HCT116 (cell line): Measurements from ENCODE around the gene PAPPA2.

ENCODE experiments used
- CTCF ChIP-seq, 3 experiments: fragments of 200-600 bp in 1 of 3; sonication (generic) in 1 of 3; IDR thresholded peaks in 2 of 3; conservative IDR thresholded peaks in 1 of 3; 2 replicates each; pipeline ENCODE4 v1.5.1; 2012 to 2017; ENCODE audit warnings: low read depth in 2 of 3, low read length in 2 of 3, antibody characterized with exemption in 1 of 3, borderline replicate concordance in 1 of 3, control low read depth in 1 of 3, mild to moderate bottlenecking in 1 of 3, mixed read lengths in 1 of 3, mixed run types in 1 of 3, moderate library complexity in 1 of 3; ENCODE audit not compliant: insufficient read depth in 1 of 3
- EZH2phosphoT487 ChIP-seq: fragments of 200-600 bp; IDR thresholded peaks from 2 replicates; pipeline ENCODE4 v1.6.1; 2018; ENCODE audit warnings: antibody characterized with exemption, borderline replicate concordance
- POLR2A ChIP-seq: IDR thresholded peaks from 2 replicates; pipeline ENCODE4 v1.7.0; 2011; ENCODE audit warnings: borderline replicate concordance; ENCODE audit not compliant: insufficient read depth, insufficient read length; ENCODE audit errors: extremely low read depth
- POLR2AphosphoS5 ChIP-seq: IDR thresholded peaks from 2 replicates; pipeline ENCODE4 v1.6.1; 2011; ENCODE audit warnings: mild to moderate bottlenecking, low read depth, low read length, moderate library complexity
- REST ChIP-seq: IDR thresholded peaks from 2 replicates; pipeline ENCODE4 v1.6.1; 2012; ENCODE audit warnings: low read depth
- TCF7L2 ChIP-seq: IDR thresholded peaks from 2 replicates; pipeline ENCODE4 v1.7.0; 2011; ENCODE audit warnings: borderline replicate concordance, inconsistent platforms; ENCODE audit not compliant: insufficient read depth, insufficient read length; ENCODE audit errors: extremely low read depth
- ZFX ChIP-seq: fragments of 450-650 bp; IDR thresholded peaks from 2 replicates; pipeline ENCODE4 v1.6.1; 2017

- TF ChIP-seq CTCF (IDR thresholded peaks at IDR 0.05 in 2 of 3, conservative IDR thresholded peaks at IDR 0.05 in 1 of 3; ENCODE audit: borderline replicate concordance in 1 of 3, insufficient read depth in 1 of 3, low read depth in 2 of 3, low read length in 2 of 3) (no peak), POLR2A (no peak), POLR2AphosphoS5 (no peak), REST (no peak), EZH2phosphoT487 (no peak), TCF7L2 (no peak), ZFX (no peak)
Observed at GRCh38 chr1:176499671-176500070, 36.7 kb downstream of the PAPPA2 start.
